PC-3 (cell line): ENCODE data around the gene IFNLR1. TPM values are rescaled to one million over a fixed set of nuclear protein-coding genes. Genes with fewer than 3 reads are reported as not detected.

Source experiments
- ATAC-seq: fragments of 200-7000 bp; cut with Tn5 transposase; 2 replicates; pipeline ENCODE4 v1.9.1; 2020; ENCODE audit warnings: mild to moderate bottlenecking, moderate library complexity
- BruUV-seq: library from RNA; stranded (reverse); fragments of 400-500 nt; replicated peaks from 2 replicates; lab custom pipeline; 2021; lab: Mats Ljungman, UMichigan
- CTCF ChIA-PET: fragments of 300-600 bp; sonication (Branson Sonifier 250); formaldehyde crosslinking; loops from one replicate; lab custom pipeline; 2022; ENCODE audit warnings: antibody characterized with exemption; lab: Charles Lee
- POLR2A ChIA-PET: fragments of 300-600 bp; sonication (Branson Sonifier 250); formaldehyde crosslinking; loops from one replicate; lab custom pipeline; 2022; ENCODE audit warnings: antibody characterized with exemption; ENCODE audit not compliant: unreplicated experiment; lab: Charles Lee
- DNase-seq: peaks from one replicate; pipeline ENCODE4 v3.0.0-alpha.2; 2015
- H2AFZ ChIP-seq: fragments of 300-600 bp; sonication (generic); 2 replicates; pipeline ENCODE4 v1.6.0; 2016; ENCODE audit warnings: antibody characterized with exemption, low read length
- H3F3A ChIP-seq: fragments of 300-600 bp; sonication (generic); one replicate; pipeline ENCODE4 v1.6.0; 2017; ENCODE audit warnings: antibody characterized with exemption, low read length, control low read depth, mild to moderate bottlenecking; ENCODE audit not compliant: unreplicated experiment
- H3K27ac ChIP-seq: fragments of 300-600 bp; sonication (generic); 2 replicates; pipeline ENCODE4 v1.5.1; 2016; ENCODE audit warnings: mild to moderate bottlenecking, low read length
- H3K27me3 ChIP-seq: fragments of 300-600 bp; sonication (generic); 2 replicates; pipeline ENCODE4 v1.6.1; 2016; ENCODE audit warnings: low read length, mixed read lengths
- H3K36me3 ChIP-seq: fragments of 300-600 bp; sonication (generic); 2 replicates; pipeline ENCODE4 v1.6.1; 2016; ENCODE audit warnings: low read depth, mixed run types, low read length, mixed read lengths
- H3K4me1 ChIP-seq: fragments of 300-600 bp; sonication (generic); 2 replicates; pipeline ENCODE4 v1.5.1; 2016; ENCODE audit warnings: low read length; ENCODE audit not compliant: insufficient read depth
- H3K4me2 ChIP-seq: fragments of 300-600 bp; sonication (generic); 2 replicates; pipeline ENCODE4 v1.6.0; 2016; ENCODE audit warnings: low read length
- H3K4me3 ChIP-seq: fragments of 300-600 bp; sonication (generic); 2 replicates; pipeline ENCODE4 v1.5.1; 2016; ENCODE audit warnings: mild to moderate bottlenecking, low read length, mixed read lengths
- H3K79me2 ChIP-seq: fragments of 300-600 bp; sonication (generic); 2 replicates; pipeline ENCODE4 v1.6.1; 2017; ENCODE audit warnings: low read length, mixed read lengths
- H3K9ac ChIP-seq: fragments of 300-600 bp; sonication (generic); 2 replicates; pipeline ENCODE4 v1.6.0; 2016; ENCODE audit warnings: mild to moderate bottlenecking, low read length
- H3K9me2 ChIP-seq: fragments of 300-600 bp; sonication (generic); replicated peaks from 2 replicates; pipeline ENCODE4 v1.6.1; 2016; ENCODE audit warnings: mixed run types, low read length, mixed read lengths
- H3K9me3 ChIP-seq: fragments of 300-600 bp; sonication (generic); 2 replicates; pipeline ENCODE4 v1.6.1; 2016; ENCODE audit warnings: low read length, mixed read lengths
- H4K20me1 ChIP-seq: fragments of 300-600 bp; sonication (generic); 2 replicates; pipeline ENCODE4 v1.6.1; 2016; ENCODE audit warnings: low read length, mixed read lengths
- CTCF ChIP-seq: fragments of 300-600 bp; sonication (generic); conservative IDR thresholded peaks from 2 replicates; pipeline ENCODE4 v1.5.1; 2017; ENCODE audit warnings: antibody characterized with exemption, low read depth, mild to moderate bottlenecking, low read length
- EZH2 ChIP-seq: fragments of 300-600 bp; sonication (generic); IDR thresholded peaks from one replicate; pipeline ENCODE4 v1.6.1; 2017; ENCODE audit warnings: antibody characterized with exemption, mild to moderate bottlenecking, low read length; ENCODE audit not compliant: unreplicated experiment
- EZH2phosphoT487 ChIP-seq: fragments of 300-600 bp; sonication (generic); IDR thresholded peaks from 2 replicates; pipeline ENCODE4 v1.6.1; 2018; ENCODE audit warnings: mild to moderate bottlenecking, antibody characterized with exemption, low read length, borderline replicate concordance
- intact Hi-C: fragments of 100-400 bp; cut with micrococcal nuclease; formaldehyde crosslinking; loops from 2 replicates; pipeline ENCODE4 v1.9.0; 2023
- total RNA-seq: library from RNA; depleted of rRNA; stranded (reverse); fragments of >200 nt; gene quantifications from 2 replicates; pipeline ENCODE4 v1.2.3, GENCODE V29; 2014

The IFNLR1 gene
- total RNA-seq, 1 experiment from 2014 or later: 9.5 TPM

- Histone ChIP-seq H3K4me2 (peak overlapping the region; percentile 24; the same call in 1 of the 2 replicates), H3K4me1 (peaks cover 34% of the 10 kb centered on the region), H3K79me2 (no peaks in the 10 kb centered on the region), H3K27ac (0 out of 2 replicates have a peak overlapping the region, but pooled peaks have one; percentile 22), H4K20me1 (no peaks in the 10 kb centered on the region), H3K27me3 (no peaks in the 10 kb centered on the region), H3K9me3 (no peaks in the 10 kb centered on the region), H3K4me3 (no peak overlapping the region), H2AFZ (no peak overlapping the region), H3F3A (no peaks in the 10 kb centered on the region), H3K9ac (no peak overlapping the region), H3K9me2 (no peaks in the 10 kb centered on the region), H3K36me3 (no peaks in the 10 kb centered on the region)
- no peak for TF ChIP-seq EZH2phosphoT487
- TF ChIP-seq EZH2: no peak
- no peak for TF ChIP-seq CTCF
- CTCF ChIA-PET: no interaction called here
- BruUV-seq: no TSS peak
- DNase-seq: no peak
- POLR2A ChIA-PET: no interaction called here
- no peak; the same call in 1 of the 2 replicates for ATAC-seq
- intact Hi-C loops: loop anchor here (10.0 kb wide), 1 partner anchor 154 kb away; no protein-coding TSS in a partner anchor
Observed at GRCh38 chr1:24118410-24119242, 68.5 kb downstream of the IFNLR1 start.

DNA sequence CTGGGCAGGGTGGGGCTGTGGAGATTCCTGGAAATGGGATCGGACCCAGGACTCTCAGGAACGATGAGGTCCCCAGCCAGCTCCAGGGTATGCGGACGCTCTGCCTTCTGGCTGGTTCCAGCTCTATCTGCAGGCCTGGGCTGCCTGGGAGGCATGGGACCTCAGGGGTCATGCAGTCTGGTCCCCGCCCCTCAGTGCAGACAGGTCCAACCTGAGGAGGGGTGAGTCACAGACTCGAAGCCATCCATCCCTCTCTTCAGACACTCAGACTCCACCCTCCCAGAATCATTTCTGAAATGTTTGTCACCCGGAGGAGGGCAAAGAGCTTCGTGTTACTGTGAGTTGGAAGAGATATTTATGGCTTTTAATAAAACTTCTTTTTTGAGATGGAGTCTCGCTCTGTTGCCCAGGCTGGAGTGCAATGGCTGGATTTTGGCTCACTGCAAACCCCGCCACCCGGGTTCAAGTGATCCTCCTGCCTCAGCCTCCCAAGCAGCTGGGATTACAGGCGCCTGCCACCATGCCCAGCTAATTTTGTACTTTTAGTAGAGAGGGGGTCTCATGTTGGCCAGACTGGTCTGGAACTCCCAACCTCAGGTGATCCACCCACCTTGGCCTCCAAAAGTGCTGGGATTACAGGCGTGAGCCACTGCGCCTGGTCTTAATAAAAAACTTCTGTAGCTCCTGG is 69.2 kb downstream of the IFNLR1 start:
- Histone ChIP-seq H3F3A (no peaks in the 10 kb centered on the region), H3K27ac (0 out of 2 replicates have a peak overlapping the region, but pooled peaks have one; percentile 22), H3K4me1 (peaks cover 34% of the 10 kb centered on the region), H2AFZ (no peak overlapping the region), H3K9ac (no peak overlapping the region), H3K4me2 (peak overlapping the region; percentile 24; the same call in 1 of the 2 replicates), H3K4me3 (no peak overlapping the region), H3K9me2 (no peaks in the 10 kb centered on the region), H3K9me3 (no peaks in the 10 kb centered on the region), H3K27me3 (no peaks in the 10 kb centered on the region), H3K36me3 (no peaks in the 10 kb centered on the region), H4K20me1 (no peaks in the 10 kb centered on the region), H3K79me2 (no peaks in the 10 kb centered on the region)
- intact Hi-C loops: loop anchor here (10.0 kb wide), 1 partner anchor 153 kb away; no protein-coding TSS in a partner anchor
- CTCF ChIA-PET: interaction anchor here (0.7 kb wide), 1 partner anchor 13 kb away, joined by 4 read pairs; no protein-coding TSS in a partner anchor
- peak; percentile 86 for DNase-seq
- ATAC-seq: peak; percentile 80
- no TSS peak for BruUV-seq
- TF ChIP-seq CTCF (no peak), EZH2phosphoT487 (no peak), EZH2 (no peak)
- POLR2A ChIA-PET: interaction anchor here (0.5 kb wide), 1 partner anchor 158 kb away, joined by 3 read pairs; the partner anchor contains the start of gene PNRC2
